HCT116 (cell line): ENCODE data around the gene LACTBL1. TPM values are rescaled to one million over a fixed set of nuclear protein-coding genes. Genes with fewer than 3 reads are reported as not detected.

Experiments
- ATAC-seq: fragments of 200-7000 bp; cut with Tn5 transposase; 2 replicates; pipeline ENCODE4 v1.9.1; 2020; ENCODE audit warnings: mild to moderate bottlenecking, moderate library complexity
- BruUV-seq: library from RNA; stranded (reverse); fragments of 400-500 nt; replicated peaks from 2 replicates; lab custom pipeline; 2021; lab: Mats Ljungman, UMichigan
- CTCF ChIA-PET: fragments of 300-600 bp; sonication (Branson Sonifier 250); formaldehyde crosslinking; loops from one replicate; lab custom pipeline; 2021; ENCODE audit warnings: antibody characterized with exemption; lab: Charles Lee
- POLR2A ChIA-PET: fragments of 300-600, 350-600 bp; sonication (Branson Sonifier 250); formaldehyde crosslinking; loops from one replicate; lab custom pipeline; 2021; ENCODE audit warnings: antibody characterized with exemption; lab: Charles Lee
- RAD21 ChIA-PET, 2 experiments: fragments of 300-600 bp; sonication (Branson Sonifier 250); formaldehyde crosslinking; loops; one replicate each; lab custom pipeline; 2023; ENCODE audit warnings: low total read pairs in 2 of 2; ENCODE audit not compliant: uncharacterized antibody in 2 of 2, unreplicated experiment in 2 of 2, low non-redundant PET in 1 of 2; lab: Charles Lee
- DNase-seq: peaks from one replicate; pipeline ENCODE4 v3.0.0-alpha.2; 2010; ENCODE audit warnings: low read depth, low spot score
- H2AFZ ChIP-seq: fragments of 200-600 bp; shearing (Covaris generic), sonication (generic); 2 replicates; pipeline ENCODE4 v1.6.1; 2017; ENCODE audit warnings: low read depth, mixed run types, mixed read lengths, antibody characterized with exemption, low read length; ENCODE audit not compliant: poor library complexity, severe bottlenecking
- H3K27ac ChIP-seq: 2 replicates; pipeline ENCODE4 v1.5.1; 2012; ENCODE audit warnings: low read depth, low read length
- H3K27me3 ChIP-seq: fragments of 200-600 bp; sonication (generic); 2 replicates; pipeline ENCODE4 v1.6.1; 2016; ENCODE audit warnings: mixed run types, low read length, mixed read lengths; ENCODE audit not compliant: insufficient read depth
- H3K36me3 ChIP-seq, 2 experiments: fragments of 200-500 bp in 1 of 2; fragments of 200-600 bp in 1 of 2; sonication (Bioruptor generic) in 1 of 2; sonication (generic) in 1 of 2; 2 replicates each; pipeline versions ENCODE4 v1.5.1 to v1.6.1; 2014 to 2016; ENCODE audit warnings: low read length in 2 of 2, inconsistent platforms in 1 of 2, mixed read lengths in 1 of 2, mixed run types in 1 of 2; ENCODE audit not compliant: insufficient read depth in 2 of 2, control insufficient read depth in 1 of 2
- H3K4me1 ChIP-seq, 2 experiments: fragments of 200-600 bp in 1 of 2; sonication (generic) in 1 of 2; 2 replicates each; pipeline versions ENCODE4 v1.5.1 to v1.6.1; 2012 to 2017; ENCODE audit warnings: low read length in 2 of 2, inconsistent platforms in 1 of 2, mild to moderate bottlenecking in 1 of 2, mixed read lengths in 1 of 2, mixed run types in 1 of 2, moderate library complexity in 1 of 2; ENCODE audit not compliant: insufficient read depth in 2 of 2, control insufficient read depth in 1 of 2
- H3K4me2 ChIP-seq: fragments of 200-600 bp; sonication (generic); 2 replicates; pipeline ENCODE4 v1.6.1; 2017; ENCODE audit warnings: mixed run types, low read length, mixed read lengths
- H3K4me3 ChIP-seq, 2 experiments: fragments of 200-600 bp in 1 of 2; sonication (generic) in 1 of 2; replicated peaks in 1 of 2; 2 replicates each; pipeline ENCODE4 v1.5.1; 2011 to 2016; ENCODE audit warnings: low read length in 2 of 2, control low read depth in 1 of 2, low read depth in 1 of 2, mild to moderate bottlenecking in 1 of 2, mixed read lengths in 1 of 2, mixed run types in 1 of 2
- H3K79me2 ChIP-seq: fragments of 200-600 bp; sonication (generic); 2 replicates; pipeline ENCODE4 v1.6.1; 2017; ENCODE audit warnings: mild to moderate bottlenecking, mixed run types, low read length, moderate library complexity, mixed read lengths; ENCODE audit not compliant: insufficient read depth
- H3K9ac ChIP-seq: fragments of 200-600 bp; sonication (generic); 2 replicates; pipeline ENCODE4 v1.6.1; 2016; ENCODE audit warnings: low read length, mixed read lengths
- H3K9me2 ChIP-seq: fragments of 200-600 bp; sonication (generic), shearing (Covaris generic); 2 replicates; pipeline ENCODE4 v1.6.1; 2017; ENCODE audit warnings: mixed run types, mild to moderate bottlenecking, moderate library complexity; ENCODE audit not compliant: insufficient read depth
- H3K9me3 ChIP-seq, 2 experiments: fragments of 200-500 bp in 1 of 2; fragments of 200-600 bp in 1 of 2; sonication (Bioruptor generic) in 1 of 2; sonication (generic) in 1 of 2; 2 replicates each; pipeline ENCODE4 v1.6.1; 2014 to 2017; ENCODE audit warnings: low read length in 2 of 2, mixed read lengths in 2 of 2, inconsistent platforms in 1 of 2, low read depth in 1 of 2, mild to moderate bottlenecking in 1 of 2, mixed run types in 1 of 2, moderate library complexity in 1 of 2; ENCODE audit not compliant: control insufficient read depth in 1 of 2, insufficient read depth in 1 of 2
- H4K20me1 ChIP-seq: fragments of 200-600 bp; sonication (generic), shearing (Covaris generic); 2 replicates; pipeline ENCODE4 v1.6.1; 2017; ENCODE audit warnings: mixed run types, mild to moderate bottlenecking, moderate library complexity; ENCODE audit not compliant: insufficient read depth
- CBX3 ChIP-seq: IDR thresholded peaks from 2 replicates; pipeline ENCODE4 v1.6.1; 2012; ENCODE audit warnings: low read depth
- EGR1 ChIP-seq: IDR thresholded peaks from 2 replicates; pipeline ENCODE4 v1.6.1; 2012; ENCODE audit warnings: low read depth
- EZH2phosphoT487 ChIP-seq: fragments of 200-600 bp; IDR thresholded peaks from 2 replicates; pipeline ENCODE4 v1.6.1; 2018; ENCODE audit warnings: antibody characterized with exemption, borderline replicate concordance
- FOSL1 ChIP-seq: IDR thresholded peaks from 2 replicates; pipeline ENCODE4 v1.6.1; 2012; ENCODE audit warnings: low read depth
- JUND ChIP-seq: IDR thresholded peaks from 2 replicates; pipeline ENCODE4 v1.6.1; 2012
- MAX ChIP-seq: IDR thresholded peaks from 2 replicates; pipeline ENCODE4 v1.6.1; 2012
- POLR2A ChIP-seq: IDR thresholded peaks from 2 replicates; pipeline ENCODE4 v1.7.0; 2011; ENCODE audit warnings: borderline replicate concordance; ENCODE audit not compliant: insufficient read depth, insufficient read length; ENCODE audit errors: extremely low read depth
- POLR2AphosphoS5 ChIP-seq: IDR thresholded peaks from 2 replicates; pipeline ENCODE4 v1.6.1; 2011; ENCODE audit warnings: mild to moderate bottlenecking, low read depth, low read length, moderate library complexity
- SIN3A ChIP-seq: IDR thresholded peaks from 2 replicates; pipeline ENCODE4 v1.6.1; 2012; ENCODE audit warnings: low read depth
- SP1 ChIP-seq: IDR thresholded peaks from 2 replicates; pipeline ENCODE4 v1.6.1; 2012; ENCODE audit warnings: low read depth
- SRF ChIP-seq: IDR thresholded peaks from 2 replicates; pipeline ENCODE4 v1.6.1; 2012; ENCODE audit warnings: low read depth
- TCF7L2 ChIP-seq: IDR thresholded peaks from 2 replicates; pipeline ENCODE4 v1.7.0; 2011; ENCODE audit warnings: borderline replicate concordance, inconsistent platforms; ENCODE audit not compliant: insufficient read depth, insufficient read length; ENCODE audit errors: extremely low read depth
- ZFX ChIP-seq: fragments of 450-650 bp; IDR thresholded peaks from 2 replicates; pipeline ENCODE4 v1.6.1; 2017
- intact Hi-C: fragments of 100-400 bp; cut with micrococcal nuclease; formaldehyde crosslinking; loops from 2 replicates; pipeline ENCODE4 v1.10.0; 2022
- total RNA-seq: library from RNA; stranded (reverse); gene quantifications from one replicate; pipeline ENCODE4 v1.2.1, GENCODE V29; 2021; ENCODE audit not compliant: unreplicated experiment
- TF ChIP-seq, protein P1 (sequence below): IDR thresholded peaks from 2 replicates; pipeline ENCODE4 v1.6.1; 2011; ENCODE audit warnings: mild to moderate bottlenecking, low read length, moderate library complexity; ENCODE audit not compliant: insufficient replicate concordance; ENCODE audit errors: extremely low read depth

LACTBL1 gene
- total RNA-seq, 1 experiment from 2014 or later: not detected

DNA sequence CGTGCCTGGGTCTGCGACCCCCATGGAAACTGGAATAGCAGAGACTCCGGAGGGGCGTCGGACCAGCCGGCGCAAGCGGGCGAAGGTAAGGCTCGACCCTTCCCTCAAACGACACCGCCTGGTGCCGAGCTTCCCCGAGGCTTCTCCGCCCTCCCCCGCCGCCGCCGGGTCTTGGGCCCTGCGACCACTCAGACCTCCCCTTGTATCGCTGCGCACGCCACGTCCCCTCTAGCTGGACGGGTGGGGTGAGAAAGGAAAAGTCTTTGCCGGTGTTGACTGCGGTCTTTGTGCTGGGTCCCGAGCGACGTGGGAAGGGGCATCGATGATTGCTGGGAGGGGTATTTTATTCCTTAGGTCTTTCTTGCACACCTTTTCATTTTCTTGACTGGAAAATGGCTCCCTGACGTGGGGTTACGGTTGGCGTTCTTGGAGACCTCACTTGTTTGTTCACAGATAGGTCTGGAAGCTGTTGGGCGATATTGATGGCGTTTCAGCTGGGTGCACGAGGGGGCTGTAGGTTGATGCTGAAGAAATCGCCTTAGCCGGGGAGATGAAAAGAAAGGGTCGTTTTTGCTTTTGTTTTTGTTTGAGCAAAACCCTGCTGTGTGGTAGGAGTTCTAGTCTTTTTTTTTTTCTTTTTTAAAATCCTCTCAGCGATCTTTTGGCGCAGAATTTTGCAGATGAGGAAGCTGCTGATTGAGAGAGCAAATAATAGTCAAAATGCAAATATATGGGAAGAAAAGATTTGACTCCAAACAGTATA lies 47.4 kb upstream of the LACTBL1 start:
- H4K20me1 ChIP-seq: peaks cover 23% of the 10 kb centered on the region; the same call in 1 of the 2 replicates
- no peaks in the 10 kb centered on the region; a peak in 1 of 4 replicates for H3K36me3 ChIP-seq
- H3K79me2 ChIP-seq: peaks cover 61% of the 10 kb centered on the region
- BruUV-seq: TSS peak; percentile 75
- DNase-seq (no peak), ATAC-seq (peak; percentile 12)
- peak overlapping the region; percentile 96 for H3K9ac ChIP-seq
- no peak overlapping the region for H2AFZ ChIP-seq
- peak overlapping the region; percentile 89 to 92 for H3K4me3 ChIP-seq
- POLR2A ChIA-PET: interaction anchor here (0.6 kb wide), 1 partner anchor 50 kb away, joined by 3 read pairs; no protein-coding TSS in a partner anchor
- intact Hi-C loops: no loop called here
- H3K27me3 ChIP-seq: no peaks in the 10 kb centered on the region
- H3K9me2 ChIP-seq: no peaks in the 10 kb centered on the region
- RAD21 ChIA-PET: no interaction called here
- H3K4me1 ChIP-seq: peaks cover 7 to 28% of the 10 kb centered on the region in 2 experiments; a peak in 3 of 4 replicates
- no peaks in the 10 kb centered on the region for H3K9me3 ChIP-seq
- peak overlapping the region; percentile 90 for H3K27ac ChIP-seq
- H3K4me2 ChIP-seq: peak overlapping the region; percentile 83
- no peak for TF ChIP-seq SIN3A
- TF ChIP-seq ZFX: peak; percentile 87
- TF ChIP-seq, all 23 proteins: peak for 1
- CTCF ChIA-PET: no interaction called here

DNA sequence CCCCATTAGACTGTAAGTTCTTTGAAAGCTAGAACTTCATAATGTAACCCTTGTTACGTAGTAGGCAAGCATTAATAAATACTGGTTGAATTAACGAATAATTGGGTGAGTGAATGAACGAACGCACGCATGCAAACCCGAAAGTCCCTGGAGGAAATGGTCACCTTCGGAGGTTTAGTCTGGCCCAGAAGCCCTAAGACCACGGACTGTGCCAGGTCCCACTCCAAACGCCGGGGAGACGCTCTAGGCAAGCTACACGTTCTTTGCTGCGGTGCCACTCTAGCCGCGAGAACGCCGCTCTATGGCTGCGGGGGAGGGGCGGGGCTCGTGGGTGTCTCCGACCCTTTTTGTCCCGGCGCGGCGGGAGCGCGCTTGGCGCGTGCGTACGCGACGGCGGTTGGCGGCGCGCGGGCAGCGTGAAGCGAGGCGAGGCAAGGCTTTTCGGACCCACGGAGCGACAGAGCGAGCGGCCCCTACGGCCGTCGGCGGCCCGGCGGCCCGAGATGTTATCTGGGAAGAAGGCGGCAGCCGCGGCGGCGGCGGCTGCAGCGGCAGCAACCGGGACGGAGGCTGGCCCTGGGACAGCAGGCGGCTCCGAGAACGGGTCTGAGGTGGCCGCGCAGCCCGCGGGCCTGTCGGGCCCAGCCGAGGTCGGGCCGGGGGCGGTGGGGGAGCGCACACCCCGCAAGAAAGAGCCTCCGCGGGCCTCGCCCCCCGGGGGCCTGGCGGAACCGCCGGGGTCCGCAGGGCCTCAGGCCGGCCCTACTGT lies 46.6 kb upstream of the LACTBL1 start, which contains the start of gene KDM1A:
Gene KDM1A, plus strand, starts transcription at position 375 of the 769 bp plus-strand sequence. Its CDS starts 129 bp downstream, at position 504.
- Histone ChIP-seq H3K36me3 (no peaks in the 10 kb centered on the region; a peak in 1 of 4 replicates), H3K9me2 (no peaks in the 10 kb centered on the region), H3K27me3 (no peaks in the 10 kb centered on the region), H3K4me1 (peaks cover 7 to 24% of the 10 kb centered on the region in 2 experiments; a peak in 3 of 4 replicates), H3K9ac (peak within 1 kb of the TSS; percentile 96), H3K4me2 (peak within 1 kb of the TSS; percentile 83), H3K27ac (peak within 1 kb of the TSS; percentile 90), H3K79me2 (peaks cover 53% of the 10 kb centered on the region), H4K20me1 (peaks cover 21% of the 10 kb centered on the region; the same call in 1 of the 2 replicates), H3K9me3 (no peaks in the 10 kb centered on the region), H3K4me3 (peak within 1 kb of the TSS; percentile 89 to 92), H2AFZ (peak within 1 kb of the TSS; percentile 65)
- ChIA-PET CTCF (no interaction called here), RAD21 (no interaction called here), POLR2A (interaction anchor here (0.7 to 1.0 kb wide), 3 partner anchors 9 to 150 kb away, joined by 3 to 6 read pairs (median 3); partner anchors contain the start of gene LUZP1)
- ATAC-seq (peak; percentile 99), DNase-seq (peak; percentile 94)
- intact Hi-C loops: no loop called here
- no TSS peak for BruUV-seq
- TF ChIP-seq SIN3A (peak; percentile 97), FOSL1 (peak; percentile 7; the same call in 1 of the 2 replicates), POLR2A (peak; percentile 91), POLR2AphosphoS5 (peak; percentile 97), EZH2phosphoT487 (no peak), CBX3 (peak; percentile 100), SRF (peak; percentile 65), JUND (peak; percentile 55; the same call in 1 of the 2 replicates), EGR1 (peak; percentile 94), SP1 (peak; percentile 89), TCF7L2 (peak; percentile 97), MAX (peak; percentile 98), ZFX (peak; percentile 97)
- TF ChIP-seq, protein P1, sequence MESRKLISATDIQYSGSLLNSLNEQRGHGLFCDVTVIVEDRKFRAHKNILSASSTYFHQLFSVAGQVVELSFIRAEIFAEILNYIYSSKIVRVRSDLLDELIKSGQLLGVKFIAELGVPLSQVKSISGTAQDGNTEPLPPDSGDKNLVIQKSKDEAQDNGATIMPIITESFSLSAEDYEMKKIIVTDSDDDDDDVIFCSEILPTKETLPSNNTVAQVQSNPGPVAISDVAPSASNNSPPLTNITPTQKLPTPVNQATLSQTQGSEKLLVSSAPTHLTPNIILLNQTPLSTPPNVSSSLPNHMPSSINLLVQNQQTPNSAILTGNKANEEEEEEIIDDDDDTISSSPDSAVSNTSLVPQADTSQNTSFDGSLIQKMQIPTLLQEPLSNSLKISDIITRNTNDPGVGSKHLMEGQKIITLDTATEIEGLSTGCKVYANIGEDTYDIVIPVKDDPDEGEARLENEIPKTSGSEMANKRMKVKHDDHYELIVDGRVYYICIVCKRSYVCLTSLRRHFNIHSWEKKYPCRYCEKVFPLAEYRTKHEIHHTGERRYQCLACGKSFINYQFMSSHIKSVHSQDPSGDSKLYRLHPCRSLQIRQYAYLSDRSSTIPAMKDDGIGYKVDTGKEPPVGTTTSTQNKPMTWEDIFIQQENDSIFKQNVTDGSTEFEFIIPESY: peak; percentile 86
